WTC11 (cell line): ENCODE data around the gene TOMM7. TPM values are rescaled to one million over a fixed set of nuclear protein-coding genes. Genes with fewer than 3 reads are reported as not detected.

ENCODE experiments used
- ATAC-seq: fragments of 200-7000 bp; cut with Tn5 transposase; 2 replicates; pipeline ENCODE4 v1.10.0; 2021; ENCODE audit warnings: mild to moderate bottlenecking, moderate library complexity
- CTCF ChIA-PET: fragments of 300-600 bp; sonication (Branson Sonifier 250); formaldehyde crosslinking; loops from one replicate; lab custom pipeline; 2021; ENCODE audit warnings: antibody characterized with exemption; lab: Charles Lee
- POLR2A ChIA-PET: fragments of 350-600 bp; sonication (Branson Sonifier 250); formaldehyde crosslinking; loops from one replicate; lab custom pipeline; 2021; ENCODE audit warnings: antibody characterized with exemption; lab: Charles Lee
- DNase-seq: peaks from one replicate; pipeline ENCODE4 v3.0.0; 2021; ENCODE audit warnings: low spot score
- H3K27ac Mint-ChIP-seq: 2 replicates; pipeline ENCODE4 v1.8.0; 2021; ENCODE audit warnings: mixed read lengths
- H3K27me3 Mint-ChIP-seq: 2 replicates; pipeline ENCODE4 v1.8.0; 2021; ENCODE audit warnings: low read depth, mild to moderate bottlenecking, moderate library complexity, mixed read lengths
- H3K36me3 Mint-ChIP-seq: 2 replicates; pipeline ENCODE4 v1.8.0; 2021; ENCODE audit warnings: mixed read lengths
- H3K4me1 Mint-ChIP-seq: 2 replicates; pipeline ENCODE4 v1.8.0; 2022; ENCODE audit warnings: mixed read lengths
- H3K4me3 Mint-ChIP-seq: 2 replicates; pipeline ENCODE4 v1.8.0; 2021; ENCODE audit warnings: mild to moderate bottlenecking, moderate library complexity, mixed read lengths
- H3K9me3 Mint-ChIP-seq: 2 replicates; pipeline ENCODE4 v1.8.0; 2021; ENCODE audit warnings: mixed read lengths
- ATF6 ChIP-seq: sonication (generic); formaldehyde crosslinking; IDR thresholded peaks from 2 replicates; pipeline ENCODE4 v1.8.1; 2023; ENCODE audit warnings: mild to moderate bottlenecking, missing genetic modification reagents
- CDX4 ChIP-seq: fragments of 250-450 bp; sonication (Bioruptor Pico); IDR thresholded peaks from 2 replicates; pipeline ENCODE4 v1.9.0; 2021; ENCODE audit warnings: moderate library complexity, mild to moderate bottlenecking, inconsistent platforms, borderline replicate concordance
- CREB1 ChIP-seq: sonication (generic); formaldehyde crosslinking; IDR thresholded peaks from 2 replicates; pipeline ENCODE4 v1.8.0; 2023; ENCODE audit warnings: mild to moderate bottlenecking, missing genetic modification reagents
- E2F5 ChIP-seq: sonication (generic); formaldehyde crosslinking; IDR thresholded peaks from 2 replicates; pipeline ENCODE4 v1.8.1; 2022; ENCODE audit warnings: mild to moderate bottlenecking, moderate library complexity, missing genetic modification reagents
- FOXP1 ChIP-seq: sonication (generic); formaldehyde crosslinking; IDR thresholded peaks from 2 replicates; pipeline ENCODE4 v1.8.0; 2022; ENCODE audit warnings: missing genetic modification reagents, mild to moderate bottlenecking, moderate library complexity, borderline replicate concordance
- GABPB1 ChIP-seq: sonication (generic); formaldehyde crosslinking; IDR thresholded peaks from 2 replicates; pipeline ENCODE4 v1.8.1; 2023; ENCODE audit warnings: mild to moderate bottlenecking, missing genetic modification reagents
- HMGXB4 ChIP-seq: sonication (generic); formaldehyde crosslinking; IDR thresholded peaks from 2 replicates; pipeline ENCODE4 v1.8.1; 2023; ENCODE audit warnings: mild to moderate bottlenecking, moderate library complexity, missing genetic modification reagents
- JAZF1 ChIP-seq: fragments of 250-450 bp; sonication (Bioruptor Pico); IDR thresholded peaks from 2 replicates; pipeline ENCODE4 v1.9.0; 2021; ENCODE audit warnings: moderate library complexity, mild to moderate bottlenecking, inconsistent platforms
- MYBL2 ChIP-seq: sonication (generic); formaldehyde crosslinking; IDR thresholded peaks from 2 replicates; pipeline ENCODE4 v1.8.1; 2023; ENCODE audit warnings: mild to moderate bottlenecking, moderate library complexity, missing genetic modification reagents
- NR1H2 ChIP-seq: sonication (generic); formaldehyde crosslinking; IDR thresholded peaks from 2 replicates; pipeline ENCODE4 v1.9.0; 2021; ENCODE audit warnings: mild to moderate bottlenecking, moderate library complexity, missing genetic modification reagents
- PRDM15 ChIP-seq: sonication (generic); formaldehyde crosslinking; IDR thresholded peaks from 2 replicates; pipeline ENCODE4 v1.8.0; 2022; ENCODE audit warnings: missing genetic modification reagents
- RORB ChIP-seq: fragments of 250-450 bp; sonication (Bioruptor Pico); IDR thresholded peaks from 2 replicates; pipeline ENCODE4 v1.9.0; 2021; ENCODE audit warnings: mild to moderate bottlenecking
- ZNF232 ChIP-seq: sonication (generic); formaldehyde crosslinking; IDR thresholded peaks from 2 replicates; pipeline ENCODE4 v1.8.0; 2022; ENCODE audit warnings: mild to moderate bottlenecking, missing genetic modification reagents
- ZNF317 ChIP-seq: sonication (generic); formaldehyde crosslinking; IDR thresholded peaks from 2 replicates; pipeline ENCODE4 v1.8.1; 2023; ENCODE audit warnings: low read depth, mild to moderate bottlenecking, moderate library complexity, missing genetic modification reagents, borderline replicate concordance
- ZNF671 ChIP-seq: fragments of 250-450 bp; sonication (Bioruptor Pico); IDR thresholded peaks from 2 replicates; pipeline ENCODE4 v1.8.0; 2021; ENCODE audit warnings: mild to moderate bottlenecking
- total RNA-seq: library from RNA; stranded (reverse); gene quantifications from 3 replicates; pipeline ENCODE4 v1.2.3, GENCODE V29; 2021

Gene TOMM7
- total RNA-seq, 1 experiment from 2014 or later: 500 TPM

GRCh38 chr7:22776964-22777363 is 45.7 kb downstream of the TOMM7 start (continued):
- no peak for TF ChIP-seq ATF6
- no peak for TF ChIP-seq CDX4 (CRISPR knock-in tag)
- no peak for TF ChIP-seq CREB1
- TF ChIP-seq FOXP1 (CRISPR knock-in tag): no peak
- TF ChIP-seq JAZF1 (CRISPR knock-in tag): no peak

- ChIA-PET POLR2A (no interaction called here), CTCF (interaction anchor here (0.8 kb wide), 1 partner anchor 9 kb away, joined by 4 read pairs; no protein-coding TSS in a partner anchor)
- peaks cover 13% of the 10 kb centered on the region for H3K9me3 Mint-ChIP-seq
- H3K27ac Mint-ChIP-seq: no peak overlapping the region
- TF ChIP-seq JAZF1 (CRISPR knock-in tag) (no peak), ZNF671 (CRISPR knock-in tag) (no peak), PRDM15 (no peak), NR1H2 (CRISPR knock-in tag) (no peak), ZNF232 (CRISPR knock-in tag) (no peak), ZNF317 (CRISPR knock-in tag) (no peak), MYBL2 (CRISPR knock-in tag) (no peak)
- H3K36me3 Mint-ChIP-seq: peaks cover 8% of the 10 kb centered on the region; the same call in 1 of the 2 replicates
- no peaks in the 10 kb centered on the region for H3K27me3 Mint-ChIP-seq
- no peak overlapping the region for H3K4me3 Mint-ChIP-seq
- DNase-seq: no peak
- no peak for ATAC-seq
- H3K4me1 Mint-ChIP-seq: no peaks in the 10 kb centered on the region
These were observed 49.8 kb downstream of the TOMM7 start for GRCh38 chr7:22772885-22773284.

- POLR2A ChIA-PET: no interaction called here
- H3K4me3 Mint-ChIP-seq: no peak overlapping the region
- ATAC-seq: no peak
- no peak for DNase-seq
- no peak for TF ChIP-seq HMGXB4 (CRISPR knock-in tag)
- no peak for TF ChIP-seq RORB (CRISPR knock-in tag)
- no peak for TF ChIP-seq GABPB1 (CRISPR knock-in tag)
- no peak for TF ChIP-seq E2F5 (CRISPR knock-in tag)
- no peak overlapping the region for H3K27ac Mint-ChIP-seq
- H3K4me1 Mint-ChIP-seq: no peaks in the 10 kb centered on the region
- H3K9me3 Mint-ChIP-seq: peaks cover 13% of the 10 kb centered on the region
- peaks cover 8% of the 10 kb centered on the region; the same call in 1 of the 2 replicates for H3K36me3 Mint-ChIP-seq
- CTCF ChIA-PET: interaction anchor here (1.7 kb wide), 1 partner anchor 11 kb away, joined by 13 read pairs; no protein-coding TSS in a partner anchor
- no peaks in the 10 kb centered on the region for H3K27me3 Mint-ChIP-seq
These were observed 50.8 kb downstream of the TOMM7 start for GRCh38 chr7:22771872-22772228.
